Thoracic aorta (tissue), 2 donors: ENCODE data around the gene PARP9. TPM values are rescaled to one million over a fixed set of nuclear protein-coding genes. Genes with fewer than 3 reads are reported as not detected.

ENCODE experiments used
- ATAC-seq: fragments of 150-250 bp; one replicate; pipeline ENCODE4 v1.8.0; 2017; ENCODE audit warnings: low read depth; ENCODE audit not compliant: insufficient number of reproducible peaks, low FRiP score
- DNase-seq: peaks from one replicate; pipeline ENCODE4 v3.0.0-alpha.2; 2020; ENCODE audit warnings: low spot score
- H3K27ac ChIP-seq, 2 donors: fragments of 200-600 bp; sonication (generic); 1 replicate in 1 of 2; 2 replicates in 1 of 2; pipeline ENCODE4 v1.5.1; 2016; ENCODE audit warnings: mild to moderate bottlenecking in 2 of 2, moderate library complexity in 2 of 2
- H3K27me3 ChIP-seq: fragments of 200-600 bp; sonication (generic); replicated peaks from 2 replicates; pipeline ENCODE4 v1.6.0; 2016; ENCODE audit warnings: mild to moderate bottlenecking; ENCODE audit not compliant: insufficient read depth
- H3K36me3 ChIP-seq: fragments of 200-600 bp; sonication (generic); one replicate; pipeline ENCODE4 v1.5.1; 2016
- H3K4me1 ChIP-seq, 2 donors: fragments of 200-600 bp; sonication (generic); 1 replicate in 1 of 2; 2 replicates in 1 of 2; pipeline versions ENCODE4 v1.5.1 to v1.6.0; 2016; ENCODE audit warnings: low read depth in 2 of 2, mild to moderate bottlenecking in 1 of 2; ENCODE audit not compliant: control insufficient read depth in 1 of 2
- H3K4me3 ChIP-seq: fragments of 200-600 bp; sonication (generic); 2 replicates; pipeline ENCODE4 v1.5.1; 2016; ENCODE audit warnings: mild to moderate bottlenecking
- H3K9me3 ChIP-seq: fragments of 200-600 bp; sonication (generic); 2 replicates; pipeline ENCODE4 v1.5.1; 2016
- total RNA-seq, 2 donors: library from RNA; depleted of rRNA; stranded (reverse); fragments of >200 nt; gene quantifications; one replicate each; pipeline versions ENCODE4 v1.1.0 to v1.2.3, GENCODE V29; 2016
- TF ChIP-seq, protein P1 (sequence below): fragments of 200-600 bp; sonication (generic); IDR thresholded peaks from one replicate; pipeline ENCODE4 v1.5.1; 2019; ENCODE audit warnings: antibody characterized with exemption

The PARP9 gene
- total RNA-seq, 2 donors from 2014 or later = 31.8 to 38.0 TPM

DNA sequence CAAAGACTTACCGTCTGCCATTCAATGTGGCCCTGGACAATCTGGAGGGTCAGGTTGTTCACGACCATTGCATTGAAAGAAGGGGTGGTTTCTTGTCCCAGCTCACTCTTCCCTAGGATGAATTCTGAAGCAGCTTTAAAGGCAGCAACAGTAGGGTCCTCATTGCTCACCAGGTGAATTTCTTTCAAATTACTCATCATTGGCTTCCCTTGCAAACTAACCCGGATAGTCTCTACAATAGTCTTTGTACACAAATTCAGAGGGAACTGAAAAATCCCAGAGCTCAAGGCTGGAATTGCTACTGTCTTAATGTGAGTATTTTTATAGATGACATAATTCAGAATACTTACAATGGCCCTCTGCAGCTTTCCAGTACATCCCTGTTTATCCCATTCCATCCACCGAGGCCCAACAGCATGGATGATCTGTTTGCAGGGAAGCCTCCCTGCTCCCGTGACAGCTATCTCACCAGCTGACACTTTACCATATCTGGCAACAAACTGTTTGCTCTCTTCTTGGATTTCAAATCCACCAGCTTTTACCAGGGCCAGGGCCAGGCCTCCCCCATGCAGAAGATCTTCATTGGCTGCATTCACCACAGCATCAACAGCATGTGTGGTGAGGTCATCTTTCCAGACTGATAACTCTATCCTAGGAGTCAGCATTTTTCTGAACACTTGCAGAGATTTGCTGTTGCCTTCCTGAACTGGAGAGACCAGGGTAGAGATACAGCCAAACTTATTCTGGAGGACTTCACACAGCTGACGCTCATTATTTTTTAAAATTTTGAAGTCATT lies 8.6 kb downstream of the PARP9 start:
- ATAC-seq = no peak
- no peaks in the 10 kb centered on the region for H3K4me1 ChIP-seq
- H3K9me3 ChIP-seq = no peaks in the 10 kb centered on the region
- H3K4me3 ChIP-seq = no peak overlapping the region
- TF ChIP-seq, protein P1, sequence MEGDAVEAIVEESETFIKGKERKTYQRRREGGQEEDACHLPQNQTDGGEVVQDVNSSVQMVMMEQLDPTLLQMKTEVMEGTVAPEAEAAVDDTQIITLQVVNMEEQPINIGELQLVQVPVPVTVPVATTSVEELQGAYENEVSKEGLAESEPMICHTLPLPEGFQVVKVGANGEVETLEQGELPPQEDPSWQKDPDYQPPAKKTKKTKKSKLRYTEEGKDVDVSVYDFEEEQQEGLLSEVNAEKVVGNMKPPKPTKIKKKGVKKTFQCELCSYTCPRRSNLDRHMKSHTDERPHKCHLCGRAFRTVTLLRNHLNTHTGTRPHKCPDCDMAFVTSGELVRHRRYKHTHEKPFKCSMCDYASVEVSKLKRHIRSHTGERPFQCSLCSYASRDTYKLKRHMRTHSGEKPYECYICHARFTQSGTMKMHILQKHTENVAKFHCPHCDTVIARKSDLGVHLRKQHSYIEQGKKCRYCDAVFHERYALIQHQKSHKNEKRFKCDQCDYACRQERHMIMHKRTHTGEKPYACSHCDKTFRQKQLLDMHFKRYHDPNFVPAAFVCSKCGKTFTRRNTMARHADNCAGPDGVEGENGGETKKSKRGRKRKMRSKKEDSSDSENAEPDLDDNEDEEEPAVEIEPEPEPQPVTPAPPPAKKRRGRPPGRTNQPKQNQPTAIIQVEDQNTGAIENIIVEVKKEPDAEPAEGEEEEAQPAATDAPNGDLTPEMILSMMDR = no peak
- H3K27me3 ChIP-seq = no peaks in the 10 kb centered on the region
- peaks cover 40% of the 10 kb centered on the region for H3K36me3 ChIP-seq
- no peak for DNase-seq
- H3K27ac ChIP-seq = no peak overlapping the region

DNA sequence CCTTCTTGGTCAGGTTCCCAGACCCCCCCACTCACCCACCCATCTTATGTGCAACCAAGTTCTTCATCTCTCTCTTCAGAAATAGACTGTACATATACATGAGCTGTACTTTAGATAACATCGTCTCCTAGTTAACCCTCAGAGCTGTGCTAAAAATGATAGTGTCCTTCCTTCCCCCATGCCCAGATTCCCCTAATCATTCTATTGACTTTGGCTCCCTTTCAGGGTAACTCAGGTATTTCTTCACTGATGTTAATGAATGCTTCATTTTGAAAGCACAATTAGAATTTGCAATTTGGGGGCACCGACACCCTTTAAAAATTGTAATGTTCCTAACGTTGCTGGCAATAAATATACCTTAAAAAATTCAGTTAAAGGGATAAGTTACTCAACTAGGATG lies 10.9 kb downstream of the PARP9 start:
- ATAC-seq (no peak), DNase-seq (no peak)
- no peak overlapping the region for H3K4me3 ChIP-seq
- H3K9me3 ChIP-seq = no peaks in the 10 kb centered on the region
- peaks cover 44% of the 10 kb centered on the region for H3K36me3 ChIP-seq
- no peaks in the 10 kb centered on the region for H3K4me1 ChIP-seq
- H3K27ac ChIP-seq = no peak overlapping the region
- no peaks in the 10 kb centered on the region for H3K27me3 ChIP-seq
- TF ChIP-seq, protein P1 = no peak

DNA sequence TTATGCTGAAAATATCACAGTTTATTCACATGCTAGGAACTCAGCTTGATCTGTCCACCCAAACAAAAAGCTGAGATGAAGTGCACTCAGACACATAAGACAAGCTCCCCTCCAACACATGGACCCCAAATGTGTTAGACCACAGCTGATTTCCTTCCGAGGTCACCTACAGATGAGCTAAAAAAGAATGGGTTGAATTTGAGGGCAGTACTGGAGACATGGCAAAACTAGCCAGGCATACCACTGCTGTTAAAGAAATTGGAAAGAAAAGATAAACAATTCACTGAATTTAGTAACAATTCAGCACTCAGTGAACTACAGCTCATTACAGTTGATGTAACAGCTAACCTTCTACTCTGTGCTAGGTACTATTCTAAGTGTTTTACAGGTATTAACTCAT lies 15.5 kb downstream of the PARP9 start:
- peaks cover 26% of the 10 kb centered on the region for H3K36me3 ChIP-seq
- H3K4me3 ChIP-seq = no peak overlapping the region
- no peaks in the 10 kb centered on the region for H3K4me1 ChIP-seq
- H3K9me3 ChIP-seq = no peaks in the 10 kb centered on the region
- H3K27ac ChIP-seq = no peak overlapping the region
- TF ChIP-seq, protein P1 = no peak
- no peak for ATAC-seq
- no peaks in the 10 kb centered on the region for H3K27me3 ChIP-seq
- no peak for DNase-seq

DNA sequence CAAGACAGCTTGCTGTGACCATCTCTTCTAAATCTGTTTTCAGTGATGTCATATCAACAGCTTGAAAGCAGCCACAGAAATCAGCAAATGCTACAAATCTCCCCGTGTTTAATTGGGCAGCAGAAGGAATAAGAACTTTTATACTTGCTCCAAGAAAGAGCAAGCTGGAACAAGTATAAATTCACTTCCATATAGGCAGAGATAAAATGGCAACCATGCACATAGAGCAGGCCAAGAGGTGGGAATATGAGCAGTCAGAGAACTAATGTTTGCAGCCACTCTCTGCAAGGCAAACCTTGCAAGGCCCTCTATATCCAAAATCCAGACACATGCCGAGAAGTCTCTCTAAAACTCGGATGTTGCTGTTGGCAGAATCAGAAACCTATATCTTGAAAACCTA lies 16.0 kb downstream of the PARP9 start:
- no peak overlapping the region for H3K27ac ChIP-seq
- ATAC-seq = no peak
- no peaks in the 10 kb centered on the region for H3K27me3 ChIP-seq
- DNase-seq = no peak
- H3K4me1 ChIP-seq = no peaks in the 10 kb centered on the region
- TF ChIP-seq, protein P1 = no peak
- H3K4me3 ChIP-seq = no peak overlapping the region
- no peaks in the 10 kb centered on the region for H3K9me3 ChIP-seq
- peaks cover 32% of the 10 kb centered on the region for H3K36me3 ChIP-seq

DNA sequence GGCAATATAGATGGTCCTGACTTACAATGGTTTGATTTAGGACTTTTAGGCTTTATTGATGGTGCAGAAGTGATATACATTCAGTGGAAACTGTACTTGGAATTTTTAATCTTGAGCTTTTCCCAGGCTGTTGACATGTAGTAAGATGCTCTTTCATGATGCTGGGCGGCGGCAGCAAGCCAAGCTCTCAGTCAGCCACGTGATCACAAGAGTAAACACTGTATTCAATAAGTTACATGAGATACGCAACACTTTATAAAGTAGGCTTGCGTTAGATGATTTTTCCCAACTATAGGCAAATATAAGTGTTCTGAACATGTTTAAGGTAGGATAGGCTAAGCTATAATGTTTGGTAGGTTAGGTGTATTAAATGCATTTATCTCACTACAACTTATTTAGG lies 17.9 kb downstream of the PARP9 start:
- Histone ChIP-seq H3K4me1 (no peaks in the 10 kb centered on the region), H3K27ac (no peak overlapping the region), H3K27me3 (no peaks in the 10 kb centered on the region), H3K36me3 (peaks cover 23% of the 10 kb centered on the region), H3K4me3 (no peak overlapping the region), H3K9me3 (no peaks in the 10 kb centered on the region)
- ATAC-seq = no peak
- DNase-seq = no peak
- TF ChIP-seq, protein P1 = no peak
